ENCODE measurements around the gene FSHB. TPM values are rescaled to one million over a fixed set of nuclear protein-coding genes. Genes with fewer than 3 reads are reported as not detected.
"Not testable (repeated sequence)": the region's sequence is repeated elsewhere in the genome, so short reads cannot be mapped to it uniquely, and the experiment has no call there.

FSHB gene
- total and polyA plus RNA-seq, 2 of the 4 experiments (the other 2 are of a cell fraction), result not detected

DNA sequence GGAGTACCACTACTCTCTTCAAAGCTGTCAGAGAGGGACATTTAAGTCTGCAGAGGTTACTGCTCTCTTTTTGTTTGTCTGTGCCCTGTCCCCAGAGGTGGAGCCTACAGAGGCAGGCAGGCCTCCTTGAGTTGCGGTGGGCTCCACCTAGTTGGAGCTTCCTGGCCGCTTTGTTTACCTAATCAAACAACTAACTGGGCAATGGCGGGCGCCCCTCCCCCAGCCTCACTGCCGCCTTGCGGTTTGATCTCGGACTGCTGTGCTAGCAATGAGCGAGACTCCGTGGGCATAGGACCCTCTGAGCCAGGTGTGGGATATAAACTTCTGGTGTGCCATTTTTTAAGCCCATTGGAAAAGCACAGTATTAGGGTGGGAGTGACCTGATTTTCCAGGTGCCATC is 37.8 kb downstream of the FSHB start:
- H2BK5ac ChIP-seq (ENCODE audit: low read depth, low read length, poor library complexity, severe bottlenecking); H3K9me1 ChIP-seq (ENCODE audit: insufficient read depth, low read length); H3K23ac ChIP-seq (ENCODE audit: low read depth, low read length); H4K5ac ChIP-seq (ENCODE audit: low read depth, low read length); H3K79me1 ChIP-seq (ENCODE audit: low read depth in 1 of 2, low read length in 2 of 2); POLR2A ChIA-PET (ENCODE audit: unreplicated experiment); H2BK15ac ChIP-seq (ENCODE audit: low read depth, low read length); H3K56ac ChIP-seq (ENCODE audit: extremely low read depth, insufficient read depth, low read length); H4K20me1 ChIP-seq (ENCODE audit: insufficient read depth, low read length); H3K27ac ChIP-seq (ENCODE audit: insufficient read depth, low read length); H3K4ac ChIP-seq (ENCODE audit: low read depth, low read length); BruUV-seq (replicated peaks); H3K36me3 ChIP-seq (ENCODE audit: control insufficient read depth, insufficient read depth, low read length); H3K14ac ChIP-seq (replicated peaks; ENCODE audit: low read depth, low read length); intact Hi-C loops (cut with micrococcal nuclease); H2AFZ ChIP-seq (replicated peaks; ENCODE audit: low read length, poor library complexity); ATAC-seq (ENCODE audit: low read depth); H3K27me3 ChIP-seq (ENCODE audit: control insufficient read depth, insufficient read depth, low read length); H4K91ac ChIP-seq (ENCODE audit: insufficient read depth, low read depth, low read length); H3K18ac ChIP-seq (ENCODE audit: low read depth, low read length); CTCF ChIA-PET; DNase-seq; dilution Hi-C loops (cut with HindIII; ENCODE audit: low sequenced_read_pairs, unreplicated experiment); H3K4me3 ChIP-seq (ENCODE audit: insufficient read depth, low read depth, low read length); H3K4me1 ChIP-seq (ENCODE audit: control insufficient read depth, insufficient read depth, low read length); H2AK9ac ChIP-seq (replicated peaks; ENCODE audit: low read depth, low read length, poor library complexity); H2BK120ac ChIP-seq (ENCODE audit: low read depth, low read length); H4K8ac ChIP-seq (ENCODE audit: low read depth in 2 of 2, low read length in 2 of 2); H2BK20ac ChIP-seq (ENCODE audit: low read depth, low read length); H3K9ac ChIP-seq (ENCODE audit: low read depth, low read length); H3K9me3 ChIP-seq (ENCODE audit: control insufficient read depth, insufficient read depth, low read length); H3K4me2 ChIP-seq (ENCODE audit: low read depth, low read length); in situ Hi-C loops (cut with MboI; ENCODE audit: low sequenced_read_pairs); H2AK5ac ChIP-seq (ENCODE audit: low read depth, low read length): not testable (repeated sequence)
- no CpG with 5 or more reads among the region's 9 CpGs for WGBS, 2 experiments (ENCODE audit: extremely low coverage in 2 of 2, insufficient read length in 1 of 2)
